ENCODE measurements around the gene ANGPTL7.

DNA sequence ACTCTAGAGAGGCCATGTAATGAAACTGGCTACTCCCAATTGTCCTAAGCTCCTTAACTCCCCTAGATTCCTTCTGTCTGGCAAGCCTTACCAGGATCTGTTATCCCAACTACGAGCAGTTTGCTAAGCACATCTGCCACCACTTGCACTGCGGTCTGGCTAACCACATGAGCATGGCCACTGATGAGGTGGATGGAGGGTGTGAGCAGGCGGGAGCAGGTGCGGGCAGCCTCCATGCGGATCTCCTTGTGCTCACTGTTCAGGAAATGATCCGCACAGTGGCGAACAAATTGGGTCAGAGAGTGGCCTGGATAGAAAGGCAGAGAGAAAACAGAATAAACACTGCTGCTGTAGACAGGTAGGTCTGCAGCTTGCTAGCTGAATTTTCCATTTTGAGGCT, 49.2 kb downstream of the ANGPTL7 start:
- TF ChIP-seq, protein P1, sequence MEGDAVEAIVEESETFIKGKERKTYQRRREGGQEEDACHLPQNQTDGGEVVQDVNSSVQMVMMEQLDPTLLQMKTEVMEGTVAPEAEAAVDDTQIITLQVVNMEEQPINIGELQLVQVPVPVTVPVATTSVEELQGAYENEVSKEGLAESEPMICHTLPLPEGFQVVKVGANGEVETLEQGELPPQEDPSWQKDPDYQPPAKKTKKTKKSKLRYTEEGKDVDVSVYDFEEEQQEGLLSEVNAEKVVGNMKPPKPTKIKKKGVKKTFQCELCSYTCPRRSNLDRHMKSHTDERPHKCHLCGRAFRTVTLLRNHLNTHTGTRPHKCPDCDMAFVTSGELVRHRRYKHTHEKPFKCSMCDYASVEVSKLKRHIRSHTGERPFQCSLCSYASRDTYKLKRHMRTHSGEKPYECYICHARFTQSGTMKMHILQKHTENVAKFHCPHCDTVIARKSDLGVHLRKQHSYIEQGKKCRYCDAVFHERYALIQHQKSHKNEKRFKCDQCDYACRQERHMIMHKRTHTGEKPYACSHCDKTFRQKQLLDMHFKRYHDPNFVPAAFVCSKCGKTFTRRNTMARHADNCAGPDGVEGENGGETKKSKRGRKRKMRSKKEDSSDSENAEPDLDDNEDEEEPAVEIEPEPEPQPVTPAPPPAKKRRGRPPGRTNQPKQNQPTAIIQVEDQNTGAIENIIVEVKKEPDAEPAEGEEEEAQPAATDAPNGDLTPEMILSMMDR (IDR thresholded peaks at IDR 0.05): no peak
- no peak for TF ChIP-seq POLR2A (IDR thresholded peaks at IDR 0.05)

All from Peyer's patch (tissue), 4 donors.